ENCODE results near the gene SERF2. TPM values are rescaled to one million over a fixed set of nuclear protein-coding genes. Genes with fewer than 3 reads are reported as not detected.
A peak's percentile ranks its signal among the peaks of the same experiment; 100 is the strongest.

SERF2 gene
- total RNA-seq, 3 donors from 2014 or later = 653 to 916 (median 695) TPM

- H3K9me3 ChIP-seq = no peaks in the 10 kb centered on the region
- no peaks in the 10 kb centered on the region for H3K4me1 ChIP-seq
- no peak overlapping the region for H3K4me3 ChIP-seq
- H3K27me3 ChIP-seq = no peaks in the 10 kb centered on the region
- intact Hi-C loops (cut with DNase I; ENCODE audit: low total_unique reads) = no loop called here
- no peaks in the 10 kb centered on the region for H3K36me3 ChIP-seq
- no peak overlapping the region for H3K27ac ChIP-seq
- TF ChIP-seq POLR2A (IDR thresholded peaks at IDR 0.05) (no peak), POLR2AphosphoS5 (IDR thresholded peaks at IDR 0.05) (no peak), CTCF (IDR thresholded peaks at IDR 0.05) (no peak)
- no peak for DNase-seq (ENCODE audit: low spot score in 2 of 2)
Observed at GRCh38 chr15:43751885-43752284, 40.2 kb upstream of the SERF2 start.

- intact Hi-C loops (cut with DNase I; ENCODE audit: low total_unique reads) = no loop called here
- Histone ChIP-seq H3K9me3 (no peaks in the 10 kb centered on the region), H3K27ac (no peak overlapping the region), H3K36me3 (peaks cover 5% of the 10 kb centered on the region), H3K27me3 (no peaks in the 10 kb centered on the region), H3K4me1 (no peaks in the 10 kb centered on the region), H3K4me3 (no peak overlapping the region)
- TF ChIP-seq POLR2A (IDR thresholded peaks at IDR 0.05) (no peak), CTCF (IDR thresholded peaks at IDR 0.05) (no peak), POLR2AphosphoS5 (IDR thresholded peaks at IDR 0.05) (no peak)
- DNase-seq (ENCODE audit: low spot score in 2 of 2) = no peak
Observed at GRCh38 chr15:43762824-43763223, 29.3 kb upstream of the SERF2 start.

GRCh38 chr15:43763819-43764446 is 28.2 kb upstream of the SERF2 start:
- H3K27ac ChIP-seq = no peak overlapping the region
- H3K4me3 ChIP-seq = no peak overlapping the region

GRCh38 chr15:43769584-43770228 is 22.4 kb upstream of the SERF2 start:
- Histone ChIP-seq H3K36me3 (no peaks in the 10 kb centered on the region), H3K4me1 (no peaks in the 10 kb centered on the region), H3K27ac (no peak overlapping the region), H3K4me3 (no peak overlapping the region), H3K27me3 (no peaks in the 10 kb centered on the region), H3K9me3 (no peaks in the 10 kb centered on the region)
- TF ChIP-seq CTCF (IDR thresholded peaks at IDR 0.05) = peak; percentile 52 to 60 (median 53)
- no peak for TF ChIP-seq POLR2A (IDR thresholded peaks at IDR 0.05)
- intact Hi-C loops (cut with DNase I; ENCODE audit: low total_unique reads) = no loop called here
- no peak for DNase-seq (ENCODE audit: low spot score in 2 of 2)

More at GRCh38 chr15:43763819-43764446, 28.2 kb upstream of the SERF2 start:
- Histone ChIP-seq H3K36me3 (peaks cover 5% of the 10 kb centered on the region), H3K9me3 (no peaks in the 10 kb centered on the region), H3K4me1 (no peaks in the 10 kb centered on the region), H3K27me3 (no peaks in the 10 kb centered on the region)
- intact Hi-C loops (cut with DNase I; ENCODE audit: low total_unique reads) = no loop called here
- TF ChIP-seq POLR2A (IDR thresholded peaks at IDR 0.05) (no peak), CTCF (IDR thresholded peaks at IDR 0.05) (no peak), POLR2AphosphoS5 (IDR thresholded peaks at IDR 0.05) (no peak)
- DNase-seq (ENCODE audit: low spot score in 2 of 2) = no peak

GRCh38 chr15:43771816-43772215 is 20.3 kb upstream of the SERF2 start:
- H3K4me3 ChIP-seq = no peak overlapping the region
- H3K27ac ChIP-seq = no peak overlapping the region
- no peaks in the 10 kb centered on the region for H3K9me3 ChIP-seq
- DNase-seq (ENCODE audit: low spot score in 2 of 2) = no peak
- TF ChIP-seq POLR2AphosphoS5 (IDR thresholded peaks at IDR 0.05) (no peak), CTCF (IDR thresholded peaks at IDR 0.05) (no peak), POLR2A (IDR thresholded peaks at IDR 0.05) (no peak)
- H3K4me1 ChIP-seq = no peaks in the 10 kb centered on the region
- intact Hi-C loops (cut with DNase I; ENCODE audit: low total_unique reads) = no loop called here
- no peaks in the 10 kb centered on the region for H3K36me3 ChIP-seq
- H3K27me3 ChIP-seq = no peaks in the 10 kb centered on the region

All from breast epithelium (tissue), 4 donors.